ENCODE data around the gene GGA1.

DNA sequence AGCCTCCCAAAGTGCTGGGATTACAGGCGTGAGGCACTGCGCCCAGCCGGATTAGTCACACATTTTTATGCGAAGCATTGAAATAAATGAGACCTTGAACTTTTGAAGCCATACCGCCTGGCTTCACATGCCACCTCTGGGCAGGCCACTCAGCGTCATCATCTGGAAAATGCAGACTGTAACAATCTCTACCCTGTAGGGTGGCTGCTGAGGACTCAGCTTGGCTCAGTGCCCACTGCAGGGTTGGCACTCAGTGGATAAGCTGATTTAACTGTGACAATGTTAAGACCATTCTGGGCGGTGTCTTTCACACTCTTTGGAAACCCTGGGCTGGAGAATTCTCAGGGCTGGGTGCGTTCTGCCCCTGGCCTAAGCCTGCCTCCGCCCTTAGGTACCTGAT is 39.3 kb downstream of the GGA1 start:
- TF ChIP-seq, protein P1, sequence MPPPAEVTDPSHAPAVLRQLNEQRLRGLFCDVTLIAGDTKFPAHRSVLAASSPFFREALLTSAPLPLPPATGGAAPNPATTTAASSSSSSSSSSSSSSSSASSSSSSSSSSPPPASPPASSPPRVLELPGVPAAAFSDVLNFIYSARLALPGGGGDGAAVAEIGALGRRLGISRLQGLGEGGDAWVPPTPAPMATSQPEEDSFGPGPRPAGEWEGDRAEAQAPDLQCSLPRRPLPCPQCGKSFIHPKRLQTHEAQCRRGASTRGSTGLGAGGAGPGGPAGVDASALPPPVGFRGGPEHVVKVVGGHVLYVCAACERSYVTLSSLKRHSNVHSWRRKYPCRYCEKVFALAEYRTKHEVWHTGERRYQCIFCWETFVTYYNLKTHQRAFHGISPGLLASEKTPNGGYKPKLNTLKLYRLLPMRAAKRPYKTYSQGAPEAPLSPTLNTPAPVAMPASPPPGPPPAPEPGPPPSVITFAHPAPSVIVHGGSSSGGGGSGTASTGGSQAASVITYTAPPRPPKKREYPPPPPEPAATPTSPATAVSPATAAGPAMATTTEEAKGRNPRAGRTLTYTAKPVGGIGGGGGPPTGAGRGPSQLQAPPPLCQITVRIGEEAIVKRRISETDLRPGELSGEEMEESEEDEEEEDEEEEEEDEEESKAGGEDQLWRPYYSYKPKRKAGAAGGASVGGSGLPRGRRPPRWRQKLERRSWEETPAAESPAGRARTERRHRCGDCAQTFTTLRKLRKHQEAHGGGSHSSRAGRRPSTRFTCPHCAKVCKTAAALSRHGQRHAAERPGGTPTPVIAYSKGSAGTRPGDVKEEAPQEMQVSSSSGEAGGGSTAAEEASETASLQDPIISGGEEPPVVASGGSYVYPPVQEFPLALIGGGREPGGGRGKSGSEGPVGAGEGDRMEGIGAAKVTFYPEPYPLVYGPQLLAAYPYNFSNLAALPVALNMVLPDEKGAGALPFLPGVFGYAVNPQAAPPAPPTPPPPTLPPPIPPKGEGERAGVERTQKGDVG (CRISPR knock-in tag; IDR thresholded peaks at IDR 0.05), result no peak
- no peak for TF ChIP-seq SMC3 (IDR thresholded peaks at IDR 0.05; ENCODE audit: borderline replicate concordance, low read length)
- TF ChIP-seq BCL11A (IDR thresholded peaks at IDR 0.05; ENCODE audit: low read depth, low read length), result no peak
- TF ChIP-seq, protein P2, sequence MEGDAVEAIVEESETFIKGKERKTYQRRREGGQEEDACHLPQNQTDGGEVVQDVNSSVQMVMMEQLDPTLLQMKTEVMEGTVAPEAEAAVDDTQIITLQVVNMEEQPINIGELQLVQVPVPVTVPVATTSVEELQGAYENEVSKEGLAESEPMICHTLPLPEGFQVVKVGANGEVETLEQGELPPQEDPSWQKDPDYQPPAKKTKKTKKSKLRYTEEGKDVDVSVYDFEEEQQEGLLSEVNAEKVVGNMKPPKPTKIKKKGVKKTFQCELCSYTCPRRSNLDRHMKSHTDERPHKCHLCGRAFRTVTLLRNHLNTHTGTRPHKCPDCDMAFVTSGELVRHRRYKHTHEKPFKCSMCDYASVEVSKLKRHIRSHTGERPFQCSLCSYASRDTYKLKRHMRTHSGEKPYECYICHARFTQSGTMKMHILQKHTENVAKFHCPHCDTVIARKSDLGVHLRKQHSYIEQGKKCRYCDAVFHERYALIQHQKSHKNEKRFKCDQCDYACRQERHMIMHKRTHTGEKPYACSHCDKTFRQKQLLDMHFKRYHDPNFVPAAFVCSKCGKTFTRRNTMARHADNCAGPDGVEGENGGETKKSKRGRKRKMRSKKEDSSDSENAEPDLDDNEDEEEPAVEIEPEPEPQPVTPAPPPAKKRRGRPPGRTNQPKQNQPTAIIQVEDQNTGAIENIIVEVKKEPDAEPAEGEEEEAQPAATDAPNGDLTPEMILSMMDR (IDR thresholded peaks at IDR 0.05 in 2 of 3, conservative IDR thresholded peaks at IDR 0.05 in 1 of 3; ENCODE audit: control insufficient read depth in 2 of 3, extremely low read depth in 1 of 3, insufficient read depth in 1 of 3, low read depth in 3 of 3, low read length in 3 of 3), result no peak
- TF ChIP-seq EZH2 (IDR thresholded peaks at IDR 0.05; ENCODE audit: borderline replicate concordance, control insufficient read depth, low read depth, low read length), result no peak
- TF ChIP-seq POLR2AphosphoS5 (IDR thresholded peaks at IDR 0.05; ENCODE audit: low read length), result no peak
- no peak for TF ChIP-seq POLR2A (IDR thresholded peaks at IDR 0.05; ENCODE audit: low read depth, low read length)

All from GM12878 (cell line).